ENCODE measurements around the gene CYP46A1.

CYP46A1 gene

GRCh38 chr14:99742074-99742473 is 58.0 kb downstream of the CYP46A1 start:
- Histone ChIP-seq H3K9ac (no peak overlapping the region), H3K36me3 (ENCODE audit: insufficient read depth) (no peaks in the 10 kb centered on the region), H3K4me2 (no peak overlapping the region), H4K20me1 (ENCODE audit: insufficient read depth) (no peaks in the 10 kb centered on the region), H3K79me2 (ENCODE audit: insufficient read depth, low read depth) (no peaks in the 10 kb centered on the region), H3K27me3 (ENCODE audit: insufficient read depth, low read depth) (no peaks in the 10 kb centered on the region), H3K4me1 (ENCODE audit: low read depth, poor library complexity, severe bottlenecking) (no peaks in the 10 kb centered on the region), H2AFZ (ENCODE audit: low read depth) (no peak overlapping the region), H3K27ac (no peak overlapping the region), H3K4me3 (IDR thresholded peaks at IDR 0.05; ENCODE audit: insufficient read depth, low read depth, low read length) (no peak overlapping the region)
- no peak for TF ChIP-seq CTCF (conservative IDR thresholded peaks at IDR 0.05; ENCODE audit: low read depth, low read length)

- no peaks in the 10 kb centered on the region for H3K79me2 ChIP-seq (ENCODE audit: insufficient read depth, low read depth)
- no peaks in the 10 kb centered on the region for H3K4me1 ChIP-seq (ENCODE audit: low read depth, poor library complexity, severe bottlenecking)
- H3K36me3 ChIP-seq (ENCODE audit: insufficient read depth): no peaks in the 10 kb centered on the region
- no peaks in the 10 kb centered on the region for H3K27me3 ChIP-seq (ENCODE audit: insufficient read depth, low read depth)
- no peak for TF ChIP-seq CTCF (conservative IDR thresholded peaks at IDR 0.05; ENCODE audit: low read depth, low read length)
- H3K4me3 ChIP-seq (IDR thresholded peaks at IDR 0.05; ENCODE audit: insufficient read depth, low read depth, low read length): no peak overlapping the region
- no peak overlapping the region for H2AFZ ChIP-seq (ENCODE audit: low read depth)
- no peaks in the 10 kb centered on the region for H4K20me1 ChIP-seq (ENCODE audit: insufficient read depth)
- no peak overlapping the region for H3K4me2 ChIP-seq
- H3K9ac ChIP-seq: no peak overlapping the region
- no peak overlapping the region for H3K27ac ChIP-seq
Observed at GRCh38 chr14:99742509-99743487, 58.7 kb downstream of the CYP46A1 start.

GRCh38 chr14:99744199-99744872 is 60.2 kb downstream of the CYP46A1 start:
- Histone ChIP-seq H3K4me1 (ENCODE audit: low read depth, poor library complexity, severe bottlenecking) (no peaks in the 10 kb centered on the region), H3K36me3 (ENCODE audit: insufficient read depth) (no peaks in the 10 kb centered on the region), H4K20me1 (ENCODE audit: insufficient read depth) (no peaks in the 10 kb centered on the region), H3K79me2 (ENCODE audit: insufficient read depth, low read depth) (no peaks in the 10 kb centered on the region), H3K4me2 (no peak overlapping the region), H3K9ac (no peak overlapping the region), H3K27me3 (ENCODE audit: insufficient read depth, low read depth) (no peaks in the 10 kb centered on the region), H2AFZ (ENCODE audit: low read depth) (no peak overlapping the region), H3K4me3 (IDR thresholded peaks at IDR 0.05; ENCODE audit: insufficient read depth, low read depth, low read length) (no peak overlapping the region), H3K27ac (no peak overlapping the region)
- no peak for TF ChIP-seq CTCF (conservative IDR thresholded peaks at IDR 0.05; ENCODE audit: low read depth, low read length)

GRCh38 chr14:99744873-99745224 is 60.8 kb downstream of the CYP46A1 start:
- no peaks in the 10 kb centered on the region for H3K36me3 ChIP-seq (ENCODE audit: insufficient read depth)
- no peak overlapping the region for H3K4me3 ChIP-seq (IDR thresholded peaks at IDR 0.05; ENCODE audit: insufficient read depth, low read depth, low read length)
- TF ChIP-seq CTCF (conservative IDR thresholded peaks at IDR 0.05; ENCODE audit: low read depth, low read length): no peak
- H3K9ac ChIP-seq: no peak overlapping the region
- H3K27ac ChIP-seq: no peak overlapping the region
- H4K20me1 ChIP-seq (ENCODE audit: insufficient read depth): no peaks in the 10 kb centered on the region
- H3K27me3 ChIP-seq (ENCODE audit: insufficient read depth, low read depth): no peaks in the 10 kb centered on the region
- H3K79me2 ChIP-seq (ENCODE audit: insufficient read depth, low read depth): no peaks in the 10 kb centered on the region
- no peak overlapping the region for H3K4me2 ChIP-seq
- H2AFZ ChIP-seq (ENCODE audit: low read depth): no peak overlapping the region
- H3K4me1 ChIP-seq (ENCODE audit: low read depth, poor library complexity, severe bottlenecking): no peaks in the 10 kb centered on the region

Data from KMS-11 (cell line).